Trophoblast cell (in vitro differentiated cells and primary cell): ENCODE data around the gene PTPRJ.

Experiments
- DNase-seq, 2 donors: peaks; one replicate each; pipeline ENCODE4 v3.0.0-alpha.2; 2016
- H2AFZ ChIP-seq: 2 replicates; pipeline ENCODE4 v1.6.1; 2013; ENCODE audit warnings: low read length, moderate library complexity, mild to moderate bottlenecking; ENCODE audit not compliant: insufficient read depth, poor library complexity
- H2AK5ac ChIP-seq: 2 replicates; pipeline ENCODE4 v1.6.1; 2013; ENCODE audit warnings: mild to moderate bottlenecking, low read length
- H2BK120ac ChIP-seq: 2 replicates; pipeline ENCODE4 v1.6.1; 2013; ENCODE audit warnings: low read length, mild to moderate bottlenecking, moderate library complexity; ENCODE audit not compliant: insufficient read depth, poor library complexity
- H2BK12ac ChIP-seq: 2 replicates; pipeline ENCODE4 v1.6.1; 2013; ENCODE audit warnings: mild to moderate bottlenecking, low read length, moderate library complexity
- H2BK5ac ChIP-seq: 2 replicates; pipeline ENCODE4 v1.6.1; 2013; ENCODE audit warnings: low read length, low read depth, moderate library complexity, mild to moderate bottlenecking; ENCODE audit not compliant: poor library complexity
- H3K14ac ChIP-seq: 2 replicates; pipeline ENCODE4 v1.6.1; 2013; ENCODE audit warnings: mild to moderate bottlenecking, low read length
- H3K18ac ChIP-seq: 2 replicates; pipeline ENCODE4 v1.6.1; 2013; ENCODE audit warnings: mild to moderate bottlenecking, low read length
- H3K23ac ChIP-seq: 2 replicates; pipeline ENCODE4 v1.6.1; 2013; ENCODE audit warnings: low read length
- H3K27ac ChIP-seq: 2 replicates; pipeline ENCODE4 v1.5.1; 2013; ENCODE audit warnings: low read depth, mild to moderate bottlenecking, inconsistent platforms, low read length, moderate library complexity
- H3K27me3 ChIP-seq: 2 replicates; pipeline ENCODE4 v1.6.1; 2013; ENCODE audit warnings: inconsistent platforms, mild to moderate bottlenecking, low read length, moderate library complexity; ENCODE audit not compliant: insufficient read depth
- H3K36me3 ChIP-seq, 2 experiments: 1 replicate in 1 of 2; 2 replicates in 1 of 2; pipeline ENCODE4 v1.6.1; 2013; ENCODE audit warnings: low read length in 2 of 2, mild to moderate bottlenecking in 2 of 2, moderate library complexity in 1 of 2; ENCODE audit not compliant: insufficient read depth in 2 of 2, control insufficient read depth in 1 of 2
- H3K4ac ChIP-seq: 2 replicates; pipeline ENCODE4 v1.6.1; 2013; ENCODE audit warnings: low read depth, mild to moderate bottlenecking, low read length, moderate library complexity
- H3K4me1 ChIP-seq, 2 experiments: 1 replicate in 1 of 2; 2 replicates in 1 of 2; pipeline ENCODE4 v1.6.1; 2013; ENCODE audit warnings: low read length in 2 of 2, mild to moderate bottlenecking in 2 of 2, moderate library complexity in 1 of 2; ENCODE audit not compliant: insufficient read depth in 2 of 2, control insufficient read depth in 1 of 2
- H3K4me2 ChIP-seq: 2 replicates; pipeline ENCODE4 v1.6.1; 2013; ENCODE audit warnings: inconsistent platforms, mild to moderate bottlenecking, low read length, moderate library complexity
- H3K4me3 ChIP-seq: 2 replicates; pipeline ENCODE4 v1.5.1; 2013; ENCODE audit warnings: mild to moderate bottlenecking, low read depth, low read length, inconsistent platforms
- H3K79me1 ChIP-seq: one replicate; pipeline ENCODE4 v1.6.1; 2013; ENCODE audit warnings: low read length
- H3K79me2 ChIP-seq: 2 replicates; pipeline ENCODE4 v1.6.1; 2013; ENCODE audit warnings: low read length, mild to moderate bottlenecking; ENCODE audit not compliant: control insufficient read depth, insufficient read depth, poor library complexity
- H3K9ac ChIP-seq: 2 replicates; pipeline ENCODE4 v1.6.1; 2013; ENCODE audit warnings: mild to moderate bottlenecking, low read length
- H3K9me3 ChIP-seq: 2 replicates; pipeline ENCODE4 v1.6.1; 2013; ENCODE audit warnings: low read depth, mild to moderate bottlenecking, control low read depth, inconsistent platforms, low read length; ENCODE audit not compliant: insufficient read depth
- H4K12ac ChIP-seq: 2 replicates; pipeline ENCODE4 v1.6.1; 2013; ENCODE audit warnings: low read depth, mild to moderate bottlenecking, low read length, moderate library complexity
- H4K8ac ChIP-seq: 2 replicates; pipeline ENCODE4 v1.6.1; 2013; ENCODE audit warnings: low read depth, mild to moderate bottlenecking, low read length, moderate library complexity
- H4K91ac ChIP-seq: one replicate; pipeline ENCODE4 v1.6.1; 2013; ENCODE audit warnings: low read depth, mild to moderate bottlenecking, low read length, moderate library complexity
- WGBS: extraction: QIAGEN DNeasy Blood & Tissue Kit; methylation state at CpG from one replicate; pipeline ENCODE4 v1.1.7; 2013; ENCODE audit warnings: missing lambda C conversion rate; ENCODE audit not compliant: insufficient read length, insufficient coverage; ENCODE audit errors: extremely low coverage; 5-methylcytosine and 5-hydroxymethylcytosine counted together

The PTPRJ gene

DNA sequence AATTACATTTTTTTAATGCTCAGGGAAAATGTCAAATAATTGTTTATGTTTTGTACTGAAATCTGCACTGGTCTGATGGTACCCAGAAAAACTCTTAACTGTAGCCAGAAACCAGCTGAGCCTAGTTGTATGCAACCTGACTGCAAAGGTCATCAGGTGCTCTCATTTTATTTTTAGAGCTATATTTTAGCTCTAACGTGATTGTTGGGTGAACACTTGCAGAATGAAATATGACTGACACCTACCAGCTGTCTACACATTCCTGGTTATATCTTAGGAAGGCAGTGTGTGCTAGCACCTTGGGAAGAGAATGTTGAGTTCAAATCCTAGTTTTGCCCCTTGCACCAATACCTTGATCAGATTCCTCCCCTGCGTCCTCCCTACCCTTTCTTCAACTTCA is 23.6 kb downstream of the PTPRJ start:
- no CpG with 5 or more reads among the region's 2 CpGs for WGBS
- no peak overlapping the region for H3K23ac ChIP-seq

DNA sequence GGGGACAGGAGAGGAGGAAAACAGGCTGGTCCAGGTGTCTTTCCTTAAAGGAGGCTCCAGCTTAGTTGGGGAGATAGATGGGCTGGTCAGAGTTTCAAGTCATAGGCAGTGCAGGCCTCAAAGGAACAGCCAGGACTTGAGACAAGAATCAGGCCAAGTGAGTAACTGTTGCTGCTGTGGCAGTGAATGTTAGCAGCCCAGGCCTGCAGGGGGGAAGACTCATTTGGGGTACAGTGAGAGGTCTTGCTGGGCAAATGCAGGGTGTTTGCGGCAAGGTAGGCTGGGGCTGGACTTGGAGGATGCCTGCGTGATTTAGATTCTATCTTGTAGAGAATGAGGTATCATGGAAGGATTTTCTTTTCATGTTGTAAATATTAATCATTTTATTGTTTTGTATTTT is 24.1 kb downstream of the PTPRJ start:
- no peak for DNase-seq
- Histone ChIP-seq H3K9me3 (no peaks in the 10 kb centered on the region), H4K91ac (no peak overlapping the region), H4K8ac (no peak overlapping the region), H3K27ac (no peak overlapping the region), H3K23ac (no peak overlapping the region), H3K4me2 (no peak overlapping the region), H3K18ac (no peak overlapping the region), H2BK12ac (no peak overlapping the region), H2AK5ac (no peak overlapping the region), H3K36me3 (no peaks in the 10 kb centered on the region), H2BK120ac (no peak overlapping the region), H3K79me2 (no peaks in the 10 kb centered on the region), H4K12ac (no peak overlapping the region), H3K27me3 (no peaks in the 10 kb centered on the region), H3K4ac (no peak overlapping the region), H3K4me3 (no peak overlapping the region), H3K9ac (no peak overlapping the region), H3K79me1 (no peaks in the 10 kb centered on the region), H3K14ac (no peak overlapping the region), H3K4me1 (no peaks in the 10 kb centered on the region), H2BK5ac (no peak overlapping the region), H2AFZ (no peak overlapping the region)
- WGBS: no CpG with 5 or more reads among the region's 2 CpGs

More for the DNA sequence above, 23.6 kb downstream of the PTPRJ start:
- no peak overlapping the region for H2BK12ac ChIP-seq
- H4K8ac ChIP-seq: no peak overlapping the region
- no peak overlapping the region for H4K91ac ChIP-seq
- H3K9ac ChIP-seq: no peak overlapping the region
- no peak overlapping the region for H3K4me3 ChIP-seq
- no peak for DNase-seq
- no peak overlapping the region for H3K27ac ChIP-seq
- H3K14ac ChIP-seq: no peak overlapping the region
- no peaks in the 10 kb centered on the region for H3K4me1 ChIP-seq
- no peaks in the 10 kb centered on the region for H3K36me3 ChIP-seq
- no peak overlapping the region for H2BK5ac ChIP-seq
- H3K4ac ChIP-seq: no peak overlapping the region
- H2BK120ac ChIP-seq: no peak overlapping the region
- no peak overlapping the region for H2AK5ac ChIP-seq
- H4K12ac ChIP-seq: no peak overlapping the region
- no peaks in the 10 kb centered on the region for H3K27me3 ChIP-seq
- no peaks in the 10 kb centered on the region for H3K79me2 ChIP-seq
- H3K9me3 ChIP-seq: no peaks in the 10 kb centered on the region
- H3K18ac ChIP-seq: no peak overlapping the region
- H2AFZ ChIP-seq: no peak overlapping the region
- no peak overlapping the region for H3K4me2 ChIP-seq
- no peaks in the 10 kb centered on the region for H3K79me1 ChIP-seq

DNA sequence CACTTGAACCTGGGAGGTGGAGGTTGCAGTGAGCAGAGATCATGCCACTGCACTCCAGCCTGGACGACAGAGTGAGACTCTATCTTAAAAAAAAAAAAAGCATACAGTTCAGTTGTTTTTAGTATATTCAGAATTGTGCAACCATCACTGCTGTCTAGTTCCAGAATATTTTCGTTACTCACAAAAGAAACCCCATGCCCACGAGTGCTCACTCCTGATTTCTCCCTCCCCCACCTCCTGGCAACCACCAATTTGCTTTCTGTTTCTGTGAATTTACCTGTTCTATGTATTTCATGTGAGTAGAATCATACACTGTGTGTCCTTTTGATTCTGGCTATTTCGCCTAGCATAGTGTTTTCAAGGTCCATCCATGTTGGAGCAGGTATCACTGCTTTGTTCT is 24.8 kb downstream of the PTPRJ start:
- Histone ChIP-seq H3K4me3 (no peak overlapping the region), H2BK5ac (no peak overlapping the region), H4K12ac (no peak overlapping the region), H2AFZ (no peak overlapping the region), H3K36me3 (no peaks in the 10 kb centered on the region), H3K18ac (no peak overlapping the region), H3K9me3 (no peaks in the 10 kb centered on the region), H3K14ac (no peak overlapping the region), H2AK5ac (no peak overlapping the region), H3K4ac (no peak overlapping the region), H2BK120ac (no peak overlapping the region), H3K27ac (no peak overlapping the region), H3K4me1 (no peaks in the 10 kb centered on the region), H4K91ac (no peak overlapping the region), H3K23ac (no peak overlapping the region), H3K4me2 (no peak overlapping the region), H2BK12ac (no peak overlapping the region), H4K8ac (no peak overlapping the region), H3K79me1 (no peaks in the 10 kb centered on the region), H3K79me2 (no peaks in the 10 kb centered on the region), H3K9ac (no peak overlapping the region), H3K27me3 (no peaks in the 10 kb centered on the region)
- DNase-seq: no peak
- no CpG with 5 or more reads among the region's 4 CpGs for WGBS

DNA sequence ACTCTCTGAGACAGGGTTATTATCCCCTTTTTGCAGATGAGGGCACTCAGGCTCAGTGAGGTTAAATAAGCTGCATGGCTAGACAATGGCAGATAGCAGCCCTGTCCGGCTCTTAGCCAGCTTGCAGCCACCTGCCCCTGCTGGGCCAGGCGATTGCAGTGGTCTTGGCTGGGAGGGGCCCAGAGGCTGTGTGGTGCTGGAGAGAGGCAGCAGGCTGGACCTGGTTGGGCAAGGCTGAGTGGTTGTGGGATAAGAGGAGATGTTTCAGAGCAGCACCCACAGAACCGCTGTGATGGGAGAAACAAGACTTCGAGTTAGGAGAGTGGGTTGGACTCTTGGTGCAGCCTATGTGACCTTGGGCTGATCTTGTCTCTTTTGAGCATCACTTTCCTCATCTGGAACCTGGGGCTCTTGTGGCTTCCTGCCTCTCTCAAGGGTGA is 25.5 kb downstream of the PTPRJ start:
- no peak overlapping the region for H2AK5ac ChIP-seq

More for the DNA sequence above, 25.5 kb downstream of the PTPRJ start:
- Histone ChIP-seq H4K12ac (no peak overlapping the region), H3K79me2 (no peaks in the 10 kb centered on the region), H3K79me1 (no peaks in the 10 kb centered on the region), H4K91ac (no peak overlapping the region), H3K4me1 (no peaks in the 10 kb centered on the region), H3K9me3 (no peaks in the 10 kb centered on the region), H3K27me3 (no peaks in the 10 kb centered on the region), H3K36me3 (no peaks in the 10 kb centered on the region), H2BK5ac (no peak overlapping the region), H3K4me2 (no peak overlapping the region), H2BK120ac (no peak overlapping the region), H3K27ac (no peak overlapping the region), H3K9ac (no peak overlapping the region), H3K4me3 (no peak overlapping the region), H3K14ac (no peak overlapping the region), H4K8ac (no peak overlapping the region), H3K4ac (no peak overlapping the region), H2BK12ac (no peak overlapping the region), H3K18ac (no peak overlapping the region), H3K23ac (no peak overlapping the region), H2AFZ (no peak overlapping the region)
- WGBS: no CpG with 5 or more reads among the region's 4 CpGs
- DNase-seq: no peak
